Hepatic stellate cell (primary cell): ENCODE results near the gene ZNF277.

ENCODE experiments used
- DNase-seq: peaks from one replicate; pipeline ENCODE4 v3.0.0; 2011; ENCODE audit warnings: low spot score

ZNF277 gene

DNA sequence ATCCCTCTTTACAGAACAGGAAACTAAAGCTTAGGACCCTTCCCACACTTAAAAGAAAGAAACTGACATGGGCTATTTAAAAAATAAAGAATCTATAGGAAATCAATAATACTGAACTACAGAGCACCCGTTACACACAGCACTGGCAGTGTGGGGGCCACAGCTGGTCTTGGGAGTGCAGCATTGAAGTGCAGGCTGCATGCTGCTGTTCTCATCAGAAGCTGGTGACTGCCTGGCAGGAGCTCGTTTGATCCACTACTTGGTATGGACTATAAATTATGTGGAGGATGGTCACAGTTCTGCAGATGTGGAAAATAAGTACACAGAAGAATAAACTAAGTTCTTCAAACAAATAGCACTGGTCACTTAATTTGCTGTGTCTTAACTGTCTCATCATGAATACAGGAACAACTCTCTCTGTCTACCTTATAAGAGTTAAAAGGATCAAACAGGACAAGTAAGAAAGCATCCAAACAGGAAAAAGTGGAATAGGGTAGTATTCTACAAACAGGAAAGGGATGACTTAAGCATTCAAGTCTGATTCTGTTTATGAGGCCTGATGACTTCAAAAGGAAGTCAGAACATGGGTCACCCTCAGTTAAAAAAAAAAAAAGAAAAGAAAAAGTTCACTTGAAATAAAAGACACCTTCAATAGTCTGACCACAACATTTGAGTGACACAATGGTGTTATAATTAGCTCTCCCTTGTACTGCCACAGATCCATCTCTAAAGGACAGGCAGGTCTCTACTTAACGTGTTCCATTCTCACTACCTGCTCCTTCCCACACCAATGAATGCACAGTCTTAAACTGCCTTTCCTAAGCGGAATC is 21.3 kb upstream of the ZNF277 start:
- DNase-seq: no peak

GRCh38 chr7:112186300-112186699 is 20.2 kb upstream of the ZNF277 start:
- DNase-seq: no peak

GRCh38 chr7:112188257-112188656 is 18.2 kb upstream of the ZNF277 start:
- no peak for DNase-seq

- DNase-seq: no peak
Observed at GRCh38 chr7:112189691-112190090, 16.8 kb upstream of the ZNF277 start.

DNA sequence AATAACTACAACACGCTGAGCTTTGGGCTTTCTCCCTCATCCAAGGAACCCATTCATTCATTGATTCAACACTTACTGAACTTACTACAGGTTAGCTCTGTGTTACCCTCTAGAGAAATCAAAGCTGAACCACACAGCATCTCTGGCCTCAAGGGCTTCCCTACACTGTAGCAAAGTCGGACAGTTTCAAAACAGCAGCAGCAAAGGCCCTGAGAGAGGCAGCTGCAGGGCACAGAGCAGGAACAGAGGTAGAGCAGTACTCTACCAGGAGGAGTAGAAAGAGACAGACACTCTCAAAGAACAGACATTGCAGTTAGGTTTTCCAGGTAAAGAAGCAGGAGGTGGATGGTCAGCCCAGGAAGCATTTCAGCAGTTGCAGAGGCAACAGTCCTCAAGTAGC is 16.4 kb upstream of the ZNF277 start:
- DNase-seq: no peak

DNA sequence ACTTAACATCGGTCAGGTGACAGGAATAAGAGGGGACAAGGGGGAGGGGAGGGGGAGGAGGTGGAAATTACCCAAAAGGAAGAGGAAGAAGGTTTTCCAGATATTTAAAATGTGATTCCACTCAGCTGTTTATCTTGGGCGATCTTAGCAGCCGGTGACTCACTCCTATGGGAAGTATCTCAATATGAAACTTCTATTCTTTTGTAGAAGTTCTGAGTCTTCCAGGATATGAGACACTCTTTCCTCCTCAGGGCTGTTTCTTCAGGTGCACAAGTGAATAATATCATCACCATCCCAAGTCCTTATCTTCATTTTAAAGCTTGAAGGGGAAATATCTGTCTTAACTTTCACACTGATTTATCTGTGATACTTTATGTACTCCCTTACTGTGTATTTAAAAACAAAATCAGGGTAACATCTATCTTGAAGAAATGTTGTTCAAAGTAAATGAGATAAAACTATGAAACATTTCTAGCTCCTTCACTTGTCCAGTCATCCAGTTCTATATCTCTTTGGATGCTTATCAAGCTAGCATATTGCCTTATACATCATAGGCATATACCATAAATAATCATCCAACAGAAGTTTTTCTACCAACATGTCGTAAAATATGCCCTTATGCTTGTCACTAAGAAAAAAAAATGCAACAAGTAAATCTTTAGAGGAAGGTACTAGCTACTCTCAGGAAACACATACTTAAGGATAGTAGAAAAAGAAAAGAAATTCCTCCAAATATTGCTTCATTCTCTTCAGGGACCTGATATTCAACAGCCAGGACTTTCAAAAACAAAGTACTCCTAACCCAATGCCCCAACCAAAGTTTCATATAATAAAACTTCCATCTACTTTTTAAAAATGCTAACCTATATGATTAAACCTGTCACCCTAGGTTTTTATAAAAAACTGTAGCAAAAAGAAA is 14.0 kb upstream of the ZNF277 start:
- no peak for DNase-seq

- no peak for DNase-seq
Observed at GRCh38 chr7:112193915-112194502, 12.5 kb upstream of the ZNF277 start.

- no peak for DNase-seq
Observed at GRCh38 chr7:112195717-112196116, 10.8 kb upstream of the ZNF277 start.

- DNase-seq: no peak
Observed at GRCh38 chr7:112197322-112197721, 9.2 kb upstream of the ZNF277 start.

DNA sequence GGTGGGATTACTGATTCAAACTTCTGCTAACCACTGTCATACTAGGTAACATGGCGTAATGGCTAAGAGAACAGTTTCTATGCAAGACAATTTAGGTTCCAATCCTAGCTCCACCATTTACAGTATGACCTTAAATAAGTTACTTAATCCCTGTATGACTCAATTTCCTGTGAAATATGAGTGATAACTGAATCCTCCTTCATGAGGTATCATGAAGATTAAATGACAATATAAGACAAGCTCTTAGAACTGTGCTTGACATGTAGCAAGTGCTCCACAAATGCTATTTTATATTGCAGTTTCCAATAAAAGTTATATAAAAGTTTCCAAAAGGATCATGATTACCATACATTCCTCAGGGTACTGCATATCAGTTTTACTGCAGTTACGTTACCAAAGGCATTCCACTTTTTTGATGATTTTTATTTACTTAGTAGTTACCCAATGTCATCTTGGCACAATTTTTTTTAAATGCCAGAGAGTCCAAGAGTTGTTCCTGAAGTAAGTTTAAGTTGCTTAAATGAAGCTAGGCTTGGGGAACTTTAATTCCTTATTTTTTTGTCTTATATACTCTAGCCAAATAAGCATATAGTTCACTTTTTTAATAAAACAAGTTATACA is 7.3 kb upstream of the ZNF277 start:
- no peak for DNase-seq

- DNase-seq: no peak
Observed at GRCh38 chr7:112199672-112200071, 6.8 kb upstream of the ZNF277 start.

DNA sequence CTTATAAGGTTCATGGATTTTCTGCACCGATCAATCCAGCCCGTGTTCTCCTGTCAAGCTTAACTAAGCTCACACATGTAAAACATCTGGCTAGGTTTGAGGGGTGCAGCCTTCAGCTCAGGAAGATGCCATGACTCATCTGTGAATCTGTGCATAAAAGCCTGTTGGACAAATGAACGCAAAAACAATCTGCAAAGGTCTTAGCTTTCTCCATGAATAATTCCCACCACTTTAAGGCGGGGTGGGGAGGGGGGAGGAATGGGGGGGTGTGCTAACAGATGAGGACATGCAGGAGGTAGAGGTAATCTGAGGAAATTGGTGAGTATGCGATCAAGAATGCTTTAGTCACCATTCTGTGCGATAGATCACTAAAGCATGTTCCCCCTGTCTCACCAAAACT is 5.1 kb upstream of the ZNF277 start:
- no peak for DNase-seq

- DNase-seq: no peak
Observed at GRCh38 chr7:112201839-112202238, 4.7 kb upstream of the ZNF277 start.

DNA sequence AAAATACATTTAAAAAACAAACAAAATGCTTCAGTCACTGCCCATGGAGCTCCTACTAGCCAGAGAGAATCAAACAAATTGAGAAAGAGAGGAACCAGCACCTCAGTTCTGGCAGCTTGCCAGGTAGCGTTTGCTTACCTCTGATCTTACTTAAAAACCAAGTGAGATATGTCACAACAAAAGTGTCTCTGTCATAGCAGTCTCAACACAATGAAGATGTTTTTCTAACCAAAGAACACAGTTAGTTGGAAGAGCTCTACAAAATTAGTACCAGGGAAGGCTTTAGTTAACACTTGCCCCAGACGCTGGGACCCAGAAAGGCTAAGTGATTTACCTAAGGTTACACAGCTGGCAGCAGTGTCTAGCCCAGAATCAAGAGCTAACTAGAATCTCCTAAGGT is 3.7 kb upstream of the ZNF277 start:
- DNase-seq: no peak

GRCh38 chr7:112203365-112203739 is 3.1 kb upstream of the ZNF277 start:
- no peak for DNase-seq

- no peak for DNase-seq
Observed at GRCh38 chr7:112204499-112205342, 1.8 kb upstream of the ZNF277 start.

DNA sequence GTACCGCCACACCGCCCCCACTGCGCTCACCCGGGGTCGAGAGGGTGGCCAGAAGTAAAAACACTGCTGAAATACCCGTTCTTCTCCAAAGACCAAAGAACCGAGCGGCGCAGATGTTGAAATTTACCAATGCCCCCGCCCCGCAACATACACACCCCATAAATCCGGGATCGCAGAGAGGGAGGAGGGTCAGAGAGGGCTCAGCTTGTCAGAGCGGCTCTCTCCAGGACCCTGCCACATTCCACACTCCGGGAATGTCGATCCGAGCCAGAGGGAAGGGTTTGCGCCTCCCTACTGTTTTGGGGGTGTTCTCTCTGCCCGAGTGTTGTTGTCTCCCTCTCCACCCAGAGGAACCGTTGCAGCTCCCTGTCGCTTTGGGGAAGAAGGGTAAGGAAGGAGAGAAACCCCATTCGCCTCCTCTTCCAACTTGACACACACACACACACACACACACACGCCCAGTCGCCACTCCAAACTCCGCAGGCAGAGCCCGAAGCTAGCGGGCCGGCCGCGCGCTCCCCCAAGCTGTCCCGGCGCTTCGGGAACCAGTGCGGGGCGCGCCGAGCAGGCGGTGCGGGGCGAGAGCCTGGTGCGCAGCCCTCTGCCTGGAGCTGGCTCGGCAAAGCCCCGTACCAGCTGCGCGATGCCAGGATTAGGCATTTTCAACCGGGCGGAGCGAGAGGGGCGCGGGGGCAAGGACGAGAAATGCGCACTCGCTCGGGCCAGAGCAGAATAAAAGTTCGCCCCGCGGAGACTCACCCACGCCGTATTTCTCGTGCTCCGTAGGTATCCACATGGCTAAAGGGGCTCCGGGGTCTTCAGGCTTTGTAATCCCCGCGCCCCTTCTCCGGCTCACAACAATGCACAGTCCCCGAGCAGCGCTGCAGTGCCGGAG is 905 bp upstream of the ZNF277 start:
- DNase-seq: peak; percentile 47

DNA sequence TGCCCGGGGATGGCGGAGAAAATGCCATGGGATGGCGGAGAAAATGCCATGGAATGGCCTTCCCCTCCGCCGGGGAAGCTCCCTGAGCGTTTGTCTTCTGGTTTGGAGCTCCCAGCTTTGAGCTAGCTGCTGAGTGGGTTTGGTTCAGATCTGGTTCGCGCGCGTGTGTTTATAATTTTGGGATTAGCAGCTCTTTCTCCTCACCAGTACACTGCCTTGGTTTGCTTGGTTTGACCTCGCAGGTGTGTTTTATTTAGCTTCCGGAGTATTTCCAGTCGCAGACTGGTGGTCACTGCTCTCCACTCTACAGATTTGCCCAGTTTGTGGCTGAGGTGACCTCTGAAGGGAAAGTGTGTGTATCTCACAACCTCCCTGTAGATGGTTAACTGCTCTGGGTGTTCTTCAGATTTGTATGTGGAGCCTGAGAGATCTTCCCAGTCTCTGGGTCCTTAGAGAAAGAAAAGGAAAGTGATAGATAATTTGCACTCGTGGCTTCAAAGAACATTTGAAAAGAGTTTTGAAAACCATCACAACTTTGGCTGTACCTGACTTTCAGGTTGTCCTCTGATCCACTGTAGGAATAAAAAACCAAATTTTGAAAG is 597 bp downstream of the ZNF277 start:
- peak; percentile 22 for DNase-seq

DNA sequence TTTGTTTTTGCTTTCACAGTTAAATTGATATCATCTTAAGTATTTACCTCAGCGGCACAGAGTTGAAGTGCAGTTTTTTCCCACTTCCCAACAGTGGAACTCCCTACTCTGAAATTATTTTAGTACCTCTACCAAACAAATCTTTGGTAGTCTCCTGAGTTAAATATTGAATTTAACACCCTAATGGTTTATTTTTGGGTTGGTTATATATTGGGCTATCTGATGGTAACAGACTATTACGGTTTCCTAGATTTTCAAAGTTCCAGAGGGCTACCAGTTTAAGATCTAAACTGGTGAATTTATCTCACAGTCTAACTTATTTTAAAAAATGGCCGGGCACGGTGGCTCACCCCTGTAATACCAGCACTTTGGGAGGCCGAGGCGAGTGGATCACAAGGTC is 1.3 kb downstream of the ZNF277 start:
- DNase-seq: no peak

- DNase-seq: no peak
Observed at GRCh38 chr7:112211348-112211907, 4.9 kb downstream of the ZNF277 start.
